RWPE1 (cell line): ENCODE results near the gene CDK5R1.
"Not testable (repeated sequence)": the region's sequence is repeated elsewhere in the genome, so short reads cannot be mapped to it uniquely, and the experiment has no call there.

Experiments
- CTCF ChIA-PET: fragments of 350-600 bp; sonication (Branson Sonifier 250); formaldehyde crosslinking; extraction: SDS; loops from one replicate; lab custom pipeline; 2021; lab: Yijun Ruan, JAX
- POLR2A ChIA-PET: fragments of 400-600 bp; formaldehyde crosslinking; extraction: SDS; loops from one replicate; lab custom pipeline; 2020; ENCODE audit warnings: antibody characterized with exemption; ENCODE audit not compliant: low non-redundant PET; lab: Yijun Ruan, JAX
- DNase-seq: peaks from one replicate; pipeline ENCODE4 v3.0.0; 2012; ENCODE audit warnings: low spot score
- H3K27ac ChIP-seq: fragments of 450-650 bp; 2 replicates; pipeline ENCODE4 v1.5.1; 2017
- CTCF ChIP-seq: fragments of 450-650 bp; conservative IDR thresholded peaks from 2 replicates; pipeline ENCODE4 v1.5.1; 2017; ENCODE audit warnings: low read depth, mild to moderate bottlenecking

The CDK5R1 gene

GRCh38 chr17:32445497-32445896 lies 41.3 kb upstream of the CDK5R1 start:
- peak overlapping the region; percentile 81; the same call in 1 of the 2 replicates for H3K27ac ChIP-seq
- ChIA-PET POLR2A (no interaction called here), CTCF (interaction anchor here (1.8 kb wide), 1 partner anchor 17 kb away, joined by 6 read pairs; no protein-coding TSS in a partner anchor)
- TF ChIP-seq CTCF: no peak
- no peak for DNase-seq

- POLR2A ChIA-PET: no interaction called here
- CTCF ChIA-PET: interaction anchor here (1.0 to 1.8 kb wide), 2 partner anchors 16 to 311 kb away, joined by 3 to 6 read pairs; no protein-coding TSS in a partner anchor
- no peak for DNase-seq
- no peak for TF ChIP-seq CTCF
- no peak overlapping the region for H3K27ac ChIP-seq
Observed at GRCh38 chr17:32445971-32446370, 40.8 kb upstream of the CDK5R1 start.

- no peak for TF ChIP-seq CTCF
- ChIA-PET CTCF (interaction anchor here (1.0 kb wide), 1 partner anchor 311 kb away, joined by 3 read pairs; no protein-coding TSS in a partner anchor), POLR2A (no interaction called here)
Observed at GRCh38 chr17:32446949-32447348, 39.8 kb upstream of the CDK5R1 start.

GRCh38 chr17:32449963-32450362 lies 36.8 kb upstream of the CDK5R1 start:
- H3K27ac ChIP-seq: no peak overlapping the region
- CTCF ChIA-PET: no interaction called here

More at GRCh38 chr17:32446949-32447348, 39.8 kb upstream of the CDK5R1 start:
- DNase-seq: no peak
- no peak overlapping the region for H3K27ac ChIP-seq

GRCh38 chr17:32450379-32450778 lies 36.4 kb upstream of the CDK5R1 start:
- CTCF ChIA-PET, H3K27ac ChIP-seq, DNase-seq: not testable (repeated sequence)
- POLR2A ChIA-PET: interaction anchor here (0.6 kb wide), 1 partner anchor 22 kb away, joined by 4 read pairs; no protein-coding TSS in a partner anchor

More at GRCh38 chr17:32449963-32450362, 36.8 kb upstream of the CDK5R1 start:
- DNase-seq: no peak
- TF ChIP-seq CTCF: no peak
- POLR2A ChIA-PET: no interaction called here

- H3K27ac ChIP-seq: no peak overlapping the region
- TF ChIP-seq CTCF: no peak
- ChIA-PET CTCF (no interaction called here), POLR2A (no interaction called here)
- DNase-seq: no peak
Observed at GRCh38 chr17:32451879-32452278, 34.9 kb upstream of the CDK5R1 start.

- H3K27ac ChIP-seq: no peak overlapping the region
- POLR2A ChIA-PET: no interaction called here
- DNase-seq: no peak
- CTCF ChIA-PET: no interaction called here
- no peak for TF ChIP-seq CTCF
Observed at GRCh38 chr17:32452281-32452680, 34.5 kb upstream of the CDK5R1 start.
